ENCODE data around the gene CD8B.
"Not testable (repeated sequence)": the region's sequence is repeated elsewhere in the genome, so short reads cannot be mapped to it uniquely, and the experiment has no call there.

Gene CD8B

GRCh38 chr2:86861628-86862379 lies at the start of gene CD8B:
Gene CD8B (minus strand): TSS chr2:86861886. CDS start chr2:86861865, 21 bp downstream.
- DNase-seq (ENCODE audit: low read depth in 2 of 2): not testable (repeated sequence)

DNA sequence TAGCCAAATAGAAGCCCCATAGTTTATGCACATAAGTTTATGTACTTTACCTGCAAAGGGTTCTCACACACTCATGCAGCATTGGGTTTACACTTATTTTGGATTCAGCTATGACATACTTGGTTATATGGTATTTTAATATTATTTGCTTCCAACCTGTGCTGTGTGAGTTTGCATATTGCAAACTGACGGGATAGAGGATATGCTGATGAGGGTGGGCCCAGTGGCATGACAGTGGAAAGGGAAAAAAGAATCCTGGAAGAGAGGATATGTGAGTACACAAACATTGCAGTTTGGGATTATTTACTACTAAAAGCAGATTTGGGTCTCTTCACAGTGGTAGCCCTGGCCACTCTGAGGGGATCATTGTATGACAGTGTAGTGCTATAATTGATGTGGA lies 44.2 kb upstream of the CD8B start:
- DNase-seq (ENCODE audit: low read depth in 2 of 2): not testable (repeated sequence)

GRCh38 chr2:86900687-86901086 lies 39.0 kb upstream of the CD8B start:
- not testable (repeated sequence) for DNase-seq (ENCODE audit: low read depth in 2 of 2)

GRCh38 chr2:86886026-86886425 lies 24.3 kb upstream of the CD8B start:
- DNase-seq (ENCODE audit: low read depth in 2 of 2): not testable (repeated sequence)

DNA sequence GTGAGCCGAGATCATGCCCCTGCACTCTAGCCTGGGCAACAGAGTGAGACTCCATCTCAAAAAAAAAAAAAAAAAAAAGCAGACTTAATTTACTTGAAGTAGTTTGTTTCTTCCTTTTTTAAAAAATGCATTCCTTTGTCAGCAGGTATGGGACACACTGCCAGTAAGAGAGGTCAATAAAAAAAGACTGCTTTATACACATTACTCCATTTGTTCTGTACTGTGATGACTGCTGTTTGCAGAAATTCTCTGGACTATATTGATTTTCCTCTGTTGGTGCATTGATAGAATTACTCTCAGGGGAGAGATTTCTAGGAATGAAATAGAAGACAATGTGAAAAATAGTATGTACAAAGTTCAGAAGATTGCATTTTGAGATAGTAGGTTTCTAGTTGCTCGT lies 21.2 kb upstream of the CD8B start:
- DNase-seq (ENCODE audit: low read depth in 2 of 2): not testable (repeated sequence)

DNA sequence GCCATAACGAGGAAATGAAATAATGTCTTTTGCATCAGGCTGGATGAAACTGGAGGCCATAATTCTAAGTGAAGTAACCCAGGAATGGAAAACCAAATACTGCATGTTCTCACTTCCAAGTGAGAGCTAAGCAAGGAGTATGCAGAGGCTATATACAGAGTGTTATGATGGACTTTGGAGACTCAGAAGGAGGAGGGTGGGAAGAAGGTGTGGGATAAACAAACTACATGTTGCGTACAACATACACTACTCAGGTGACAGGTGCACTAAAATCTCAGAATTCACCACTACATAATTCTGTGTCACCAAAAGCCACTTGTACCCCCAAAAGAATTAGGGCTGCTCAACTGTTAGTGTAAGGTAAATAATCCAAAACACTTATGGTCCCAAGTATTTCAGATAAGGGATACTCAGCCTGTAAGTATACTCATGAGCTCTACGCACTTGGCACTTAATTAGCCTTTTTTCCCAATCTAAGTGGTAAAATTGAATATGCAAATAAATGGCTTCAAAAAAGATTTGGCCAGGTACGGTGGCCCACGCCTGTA lies 20.5 kb upstream of the CD8B start:
- not testable (repeated sequence) for DNase-seq (ENCODE audit: low read depth in 2 of 2)

DNA sequence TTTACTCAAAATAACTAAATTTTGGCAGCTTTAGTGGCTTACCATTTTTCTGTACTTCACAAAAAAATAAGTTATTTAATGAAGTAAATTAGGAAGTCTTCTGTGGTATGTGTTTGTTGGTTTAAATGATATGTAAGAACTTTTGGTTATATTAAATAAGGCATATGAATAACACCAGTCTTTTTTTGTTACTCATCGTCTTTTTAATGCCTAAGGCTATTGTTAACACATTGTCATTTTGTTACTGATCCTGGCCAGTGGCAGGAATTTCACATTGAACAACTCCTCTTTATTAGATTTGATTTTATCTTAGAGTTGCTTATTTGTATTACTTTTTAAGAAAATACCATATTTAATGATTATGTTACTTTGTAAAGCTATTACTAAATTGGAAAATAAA lies 17.3 kb upstream of the CD8B start:
- DNase-seq (ENCODE audit: low read depth in 2 of 2): not testable (repeated sequence)

- DNase-seq (ENCODE audit: low read depth in 2 of 2): not testable (repeated sequence)
Measured at GRCh38 chr2:86870941-86871340, 9.3 kb upstream of the CD8B start.

DNA sequence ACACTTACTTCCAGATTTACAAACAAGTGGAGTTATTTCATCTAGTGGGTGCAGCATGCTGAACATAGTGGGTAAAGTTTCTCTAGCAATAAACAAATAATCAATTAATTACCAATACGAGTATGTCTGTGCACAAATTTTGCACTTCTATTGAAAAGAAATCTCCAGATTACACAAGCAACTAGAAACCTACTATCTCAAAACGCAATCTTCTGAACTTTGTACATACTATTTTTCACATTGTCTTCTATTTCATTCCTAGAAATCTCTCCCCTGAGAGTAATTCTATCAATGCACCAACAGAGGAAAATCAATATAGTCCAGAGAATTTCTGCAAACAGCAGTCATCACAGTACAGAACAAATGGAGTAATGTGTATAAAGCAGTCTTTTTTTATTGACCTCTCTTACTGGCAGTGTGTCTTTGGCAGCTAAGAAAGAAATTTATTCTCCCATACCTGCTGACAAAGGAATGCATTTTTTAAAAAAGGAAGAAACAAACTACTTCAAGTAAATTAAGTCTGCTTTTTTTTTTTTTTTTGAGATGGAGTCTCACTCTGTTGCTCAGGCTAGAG lies 7.3 kb upstream of the CD8B start:
- not testable (repeated sequence) for DNase-seq (ENCODE audit: low read depth in 2 of 2)

GRCh38 chr2:86862380-86862703 lies 656 bp upstream of the CD8B start:
- not testable (repeated sequence) for DNase-seq (ENCODE audit: low read depth in 2 of 2)

DNA sequence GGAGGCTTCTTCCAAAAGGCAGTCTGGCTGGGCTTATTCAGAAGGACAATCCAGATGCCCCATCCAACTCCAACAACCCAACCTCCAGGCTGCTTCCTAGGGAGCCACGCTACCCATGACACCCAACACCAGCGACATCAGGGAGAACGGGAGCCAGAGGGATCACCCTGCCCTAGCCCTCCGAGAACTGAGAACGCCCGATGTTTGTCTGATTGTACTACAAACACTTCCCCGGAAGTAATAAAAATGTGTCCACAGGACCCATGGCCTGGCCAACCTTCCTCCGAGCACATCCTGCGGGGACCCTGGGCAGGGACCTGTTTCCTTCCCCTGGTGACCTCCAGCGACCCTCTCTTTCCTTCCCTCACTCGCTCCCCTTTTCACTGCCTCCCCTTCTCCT lies 511 bp downstream of the CD8B start:
- not testable (repeated sequence) for DNase-seq (ENCODE audit: low read depth in 2 of 2)

DNA sequence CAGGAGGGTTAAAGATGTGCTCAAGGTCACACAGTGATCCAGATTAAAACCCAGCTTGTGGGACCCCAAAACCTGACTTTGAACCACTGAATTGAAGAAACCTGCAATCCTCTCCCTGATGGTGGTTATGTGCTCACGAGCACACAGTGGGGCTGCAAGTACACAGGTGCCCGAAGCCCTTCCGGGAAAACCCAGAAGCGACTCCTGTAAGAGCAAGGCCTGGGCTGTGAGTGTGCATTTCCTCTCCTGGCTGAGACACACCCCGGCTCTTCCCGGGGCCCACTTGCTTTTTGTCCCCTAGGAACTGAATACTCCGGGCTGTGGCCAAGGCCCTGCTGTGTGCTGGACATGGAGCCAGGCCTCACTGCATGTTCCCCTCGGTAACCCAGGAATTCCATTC lies 1.1 kb downstream of the CD8B start:
- DNase-seq (ENCODE audit: low read depth in 2 of 2): not testable (repeated sequence)

GRCh38 chr2:86857688-86858087 lies 4.0 kb downstream of the CD8B start:
- not testable (repeated sequence) for DNase-seq (ENCODE audit: low read depth in 2 of 2)

DNA sequence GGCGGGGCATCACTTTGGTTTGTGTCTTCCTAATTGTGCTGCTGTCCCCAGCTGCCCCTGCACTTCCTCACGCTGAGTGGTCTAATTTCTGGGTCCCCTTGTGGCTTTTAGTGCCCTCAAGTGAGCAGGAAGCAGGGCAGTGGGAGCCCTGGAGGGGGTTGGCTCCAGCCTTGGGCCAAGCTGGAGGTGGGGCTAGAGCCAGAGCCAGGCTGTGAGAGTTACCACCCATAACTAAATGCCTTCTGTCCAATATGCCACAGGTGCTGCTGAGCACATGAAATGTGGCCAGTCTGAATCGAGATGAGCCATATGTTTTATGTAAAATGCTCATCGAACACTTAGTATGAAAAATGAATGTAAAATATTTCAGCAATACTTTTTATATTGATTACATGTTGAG lies 5.2 kb downstream of the CD8B start:
- DNase-seq (ENCODE audit: low read depth in 2 of 2): not testable (repeated sequence)

GRCh38 chr2:86855981-86856380 lies 5.7 kb downstream of the CD8B start:
- not testable (repeated sequence) for DNase-seq (ENCODE audit: low read depth in 2 of 2)

GRCh38 chr2:86851581-86851980 lies 10.1 kb downstream of the CD8B start:
- not testable (repeated sequence) for DNase-seq (ENCODE audit: low read depth in 2 of 2)

- not testable (repeated sequence) for DNase-seq (ENCODE audit: low read depth in 2 of 2)
Measured at GRCh38 chr2:86842607-86843234, 19.0 kb downstream of the CD8B start.

- not testable (repeated sequence) for DNase-seq (ENCODE audit: low read depth in 2 of 2)
Measured at GRCh38 chr2:86841330-86841729, 20.4 kb downstream of the CD8B start.

- not testable (repeated sequence) for DNase-seq (ENCODE audit: low read depth in 2 of 2)
Measured at GRCh38 chr2:86839871-86840548, 21.7 kb downstream of the CD8B start.

DNA sequence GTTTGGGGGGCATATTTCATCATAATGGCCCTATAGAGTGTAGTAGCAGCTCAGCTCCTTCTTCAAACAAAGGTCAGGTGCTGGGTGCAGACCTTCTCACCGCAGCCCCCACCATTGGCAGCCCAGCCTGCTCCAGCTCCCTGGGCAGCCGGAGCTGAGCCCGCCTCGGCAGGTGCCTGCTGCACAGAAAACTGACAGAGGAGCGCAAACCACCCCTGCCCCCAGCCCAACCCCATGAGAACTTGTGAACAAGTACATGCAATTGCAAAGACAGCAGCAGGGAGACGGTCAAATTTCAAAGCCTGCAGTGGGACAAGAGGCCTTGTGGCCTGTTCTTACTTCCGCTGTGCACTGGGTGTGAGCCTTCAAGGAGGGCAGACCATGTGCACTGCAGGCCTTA lies 22.2 kb downstream of the CD8B start:
- DNase-seq (ENCODE audit: low read depth in 2 of 2): not testable (repeated sequence)

DNA sequence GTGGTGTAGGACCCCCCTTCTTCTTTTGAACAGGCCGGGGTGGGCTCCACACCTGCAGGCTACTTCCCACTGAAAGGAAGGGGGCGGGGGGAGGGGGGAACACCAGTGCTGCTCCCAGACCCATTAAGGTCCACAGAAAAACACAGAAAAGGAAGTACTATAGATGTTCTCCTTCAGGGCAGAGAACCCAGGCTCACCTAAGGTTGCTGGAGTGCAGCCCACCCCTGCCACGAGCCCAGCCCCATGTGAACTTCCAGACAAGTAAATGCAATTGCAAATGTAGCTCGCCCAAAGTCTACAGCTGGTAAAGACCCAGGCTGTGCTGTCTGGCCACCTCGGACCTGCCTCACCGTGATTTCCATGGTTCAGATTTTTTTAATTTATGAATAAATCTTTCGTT lies 24.0 kb downstream of the CD8B start:
- not testable (repeated sequence) for DNase-seq (ENCODE audit: low read depth in 2 of 2)
